Measurements from ENCODE around the gene MAMDC2.
"Not testable (repeated sequence)": the region's sequence is repeated elsewhere in the genome, so short reads cannot be mapped to it uniquely, and the experiment has no call there.

MAMDC2 gene

GRCh38 chr9:70147196-70147595, 103.5 kb downstream of the MAMDC2 start:
- intact Hi-C loops (cut with DNase I) = no loop called here
- DNase-seq = no peak

- no peak for DNase-seq
- intact Hi-C loops (cut with DNase I) = no loop called here
Observed at GRCh38 chr9:70147651-70148050, 104.0 kb downstream of the MAMDC2 start.

GRCh38 chr9:70152350-70152749, 108.7 kb downstream of the MAMDC2 start:
- intact Hi-C loops (cut with DNase I) = no loop called here

GRCh38 chr9:70156729-70157128, 113.1 kb downstream of the MAMDC2 start:
- intact Hi-C loops (cut with DNase I) = no loop called here
- no peak for DNase-seq

More at GRCh38 chr9:70152350-70152749, 108.7 kb downstream of the MAMDC2 start:
- no peak for DNase-seq

GRCh38 chr9:70159630-70160029, 116.0 kb downstream of the MAMDC2 start:
- no peak for DNase-seq
- intact Hi-C loops (cut with DNase I) = no loop called here

GRCh38 chr9:70160686-70161600, 117.3 kb downstream of the MAMDC2 start:
- no peak for DNase-seq
- intact Hi-C loops (cut with DNase I) = no loop called here

- intact Hi-C loops (cut with DNase I) = no loop called here
- no peak for DNase-seq
Observed at GRCh38 chr9:70165006-70165602, 121.5 kb downstream of the MAMDC2 start.

GRCh38 chr9:70168521-70168920, 124.9 kb downstream of the MAMDC2 start:
- DNase-seq = no peak
- intact Hi-C loops (cut with DNase I) = no loop called here

- intact Hi-C loops (cut with DNase I) = no loop called here
- no peak for DNase-seq
Observed at GRCh38 chr9:70169222-70169621, 125.6 kb downstream of the MAMDC2 start.

GRCh38 chr9:70170151-70170790, 126.6 kb downstream of the MAMDC2 start:
- DNase-seq = peak in 1 of 42 donors; percentile 5

GRCh38 chr9:70172532-70172931, 128.9 kb downstream of the MAMDC2 start:
- no peak for DNase-seq

More at GRCh38 chr9:70170151-70170790, 126.6 kb downstream of the MAMDC2 start:
- intact Hi-C loops (cut with DNase I) = no loop called here

GRCh38 chr9:70177121-70177520, 133.5 kb downstream of the MAMDC2 start:
- intact Hi-C loops (cut with DNase I) = no loop called here
- DNase-seq = peak in 1 of 42 donors; percentile 33

More at GRCh38 chr9:70172532-70172931, 128.9 kb downstream of the MAMDC2 start:
- intact Hi-C loops (cut with DNase I) = no loop called here

- intact Hi-C loops (cut with DNase I) = no loop called here
- no peak for DNase-seq
Observed at GRCh38 chr9:70192707-70193106, 149.1 kb downstream of the MAMDC2 start.

- intact Hi-C loops (cut with DNase I) = no loop called here
- DNase-seq = no peak
Observed at GRCh38 chr9:70195456-70195855, 151.8 kb downstream of the MAMDC2 start.

GRCh38 chr9:70197216-70198044, 153.8 kb downstream of the MAMDC2 start:
- intact Hi-C loops (cut with DNase I) = no loop called here
- DNase-seq = no peak

- intact Hi-C loops (cut with DNase I); DNase-seq: not testable (repeated sequence)
Observed at GRCh38 chr9:70204743-70205142, 161.1 kb downstream of the MAMDC2 start.

GRCh38 chr9:70205366-70206020, 161.8 kb downstream of the MAMDC2 start:
- DNase-seq = no peak
- intact Hi-C loops (cut with DNase I) = no loop called here

- intact Hi-C loops (cut with DNase I) = no loop called here
- DNase-seq = no peak
Observed at GRCh38 chr9:70217029-70217428, 173.4 kb downstream of the MAMDC2 start.

GRCh38 chr9:70218767-70219166, 175.1 kb downstream of the MAMDC2 start:
- DNase-seq = no peak
- intact Hi-C loops (cut with DNase I) = no loop called here
